Measurements from ENCODE around the gene CARM1.

DNA sequence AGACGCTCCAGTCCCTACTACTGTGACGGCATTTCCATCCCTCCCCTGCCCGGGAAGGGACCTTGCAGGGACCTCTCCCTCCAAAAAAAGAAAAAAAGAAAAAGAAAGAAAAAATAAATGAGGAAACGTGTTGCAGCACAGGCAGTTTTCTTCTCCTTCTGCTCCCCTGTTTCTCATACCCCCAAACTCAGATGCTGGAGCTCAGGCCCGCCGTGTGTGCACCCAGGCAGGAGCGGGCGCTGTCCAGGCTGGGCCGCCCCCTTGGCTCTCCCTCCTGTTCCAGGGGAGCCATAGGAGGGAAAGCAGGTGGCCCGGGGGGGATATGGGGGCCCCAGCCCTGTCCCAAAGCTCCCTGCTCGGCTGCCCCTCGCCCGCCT is 51.3 kb downstream of the CARM1 start:
- TF ChIP-seq, protein P1, sequence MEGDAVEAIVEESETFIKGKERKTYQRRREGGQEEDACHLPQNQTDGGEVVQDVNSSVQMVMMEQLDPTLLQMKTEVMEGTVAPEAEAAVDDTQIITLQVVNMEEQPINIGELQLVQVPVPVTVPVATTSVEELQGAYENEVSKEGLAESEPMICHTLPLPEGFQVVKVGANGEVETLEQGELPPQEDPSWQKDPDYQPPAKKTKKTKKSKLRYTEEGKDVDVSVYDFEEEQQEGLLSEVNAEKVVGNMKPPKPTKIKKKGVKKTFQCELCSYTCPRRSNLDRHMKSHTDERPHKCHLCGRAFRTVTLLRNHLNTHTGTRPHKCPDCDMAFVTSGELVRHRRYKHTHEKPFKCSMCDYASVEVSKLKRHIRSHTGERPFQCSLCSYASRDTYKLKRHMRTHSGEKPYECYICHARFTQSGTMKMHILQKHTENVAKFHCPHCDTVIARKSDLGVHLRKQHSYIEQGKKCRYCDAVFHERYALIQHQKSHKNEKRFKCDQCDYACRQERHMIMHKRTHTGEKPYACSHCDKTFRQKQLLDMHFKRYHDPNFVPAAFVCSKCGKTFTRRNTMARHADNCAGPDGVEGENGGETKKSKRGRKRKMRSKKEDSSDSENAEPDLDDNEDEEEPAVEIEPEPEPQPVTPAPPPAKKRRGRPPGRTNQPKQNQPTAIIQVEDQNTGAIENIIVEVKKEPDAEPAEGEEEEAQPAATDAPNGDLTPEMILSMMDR (IDR thresholded peaks at IDR 0.05) = no peak
- no peak for TF ChIP-seq POLR2A (IDR thresholded peaks at IDR 0.05)
